ENCODE measurements around the gene MS4A15.

MS4A15 gene

GRCh38 chr11:60780774-60781173 lies 24.1 kb downstream of the MS4A15 start:
- DNase-seq: no peak

- no peak for DNase-seq
These were observed 24.8 kb downstream of the MS4A15 start for GRCh38 chr11:60781286-60781980.

- no peak for DNase-seq
These were observed 25.3 kb downstream of the MS4A15 start for GRCh38 chr11:60781981-60782316.

GRCh38 chr11:60782393-60783140 lies 25.9 kb downstream of the MS4A15 start:
- no peak for DNase-seq

GRCh38 chr11:60783141-60783484 lies 26.4 kb downstream of the MS4A15 start:
- no peak for DNase-seq

- no peak for DNase-seq
These were observed 27.2 kb downstream of the MS4A15 start for GRCh38 chr11:60783911-60784310.

GRCh38 chr11:60785136-60785535 lies 28.5 kb downstream of the MS4A15 start, which contains the start of gene MS4A10:
TSS of gene MS4A10 (plus strand) at chr11:60785333. CDS start at chr11:60790336, 5,003 bp downstream.
- DNase-seq: no peak

GRCh38 chr11:60785806-60786361 lies 29.2 kb downstream of the MS4A15 start:
- no peak for DNase-seq

GRCh38 chr11:60786811-60787567 lies 30.3 kb downstream of the MS4A15 start:
- peak; percentile 3 for DNase-seq

GRCh38 chr11:60788401-60789125 lies 31.9 kb downstream of the MS4A15 start:
- DNase-seq: no peak

- no peak for DNase-seq
These were observed 34.1 kb downstream of the MS4A15 start for GRCh38 chr11:60790726-60791125.

GRCh38 chr11:60791153-60791933 lies 34.7 kb downstream of the MS4A15 start:
- DNase-seq: no peak

GRCh38 chr11:60792521-60792920 lies 35.9 kb downstream of the MS4A15 start:
- DNase-seq: no peak

- no peak for DNase-seq
These were observed 38.6 kb downstream of the MS4A15 start for GRCh38 chr11:60795291-60795690.

GRCh38 chr11:60797846-60798630 lies 41.4 kb downstream of the MS4A15 start:
- no peak for DNase-seq

- DNase-seq: no peak
These were observed 42.0 kb downstream of the MS4A15 start for GRCh38 chr11:60798631-60799030.

GRCh38 chr11:60801194-60801593 lies 44.5 kb downstream of the MS4A15 start:
- no peak for DNase-seq

- DNase-seq: no peak
These were observed 46.7 kb downstream of the MS4A15 start for GRCh38 chr11:60803273-60803936.

- no peak for DNase-seq
These were observed 52.6 kb downstream of the MS4A15 start for GRCh38 chr11:60809249-60809648.

- DNase-seq: no peak
These were observed 53.0 kb downstream of the MS4A15 start for GRCh38 chr11:60809691-60810090.

- no peak for DNase-seq
These were observed 53.5 kb downstream of the MS4A15 start for GRCh38 chr11:60810151-60810550.
